GM08714 (cell line): ENCODE measurements around the gene PRKAA1.

ENCODE experiments used
- H3K4me3 ChIP-seq: fragments of 200-500 bp; sonication (Bioruptor generic); 2 replicates; pipeline ENCODE4 v1.5.1; 2014; ENCODE audit warnings: mild to moderate bottlenecking, low read length, inconsistent platforms
- ZNF274 ChIP-seq: IDR thresholded peaks from 2 replicates; pipeline ENCODE4 v1.6.1; 2012; ENCODE audit warnings: mild to moderate bottlenecking, low read depth, low read length

PRKAA1 gene

GRCh38 chr5:40798012-40798800, at the start of gene PRKAA1:
Gene PRKAA1 (minus strand): TSS chr5:40798374. CDS start chr5:40798189, 185 bp downstream.
- peak within 1 kb of the TSS; percentile 82 for H3K4me3 ChIP-seq
- no peak for TF ChIP-seq ZNF274

GRCh38 chr5:40847525-40847924, 49.4 kb upstream of the PRKAA1 start:
- no peak for TF ChIP-seq ZNF274
- no peak overlapping the region for H3K4me3 ChIP-seq

GRCh38 chr5:40846371-40846770, 48.2 kb upstream of the PRKAA1 start:
- no peak for TF ChIP-seq ZNF274
- H3K4me3 ChIP-seq = no peak overlapping the region

GRCh38 chr5:40844565-40844964, 46.4 kb upstream of the PRKAA1 start:
- TF ChIP-seq ZNF274 = no peak
- H3K4me3 ChIP-seq = no peak overlapping the region

- no peak overlapping the region; the same call in 1 of the 2 replicates for H3K4me3 ChIP-seq
These were observed 44.2 kb upstream of the PRKAA1 start for GRCh38 chr5:40842351-40842750.

GRCh38 chr5:40841068-40841805, 43.1 kb upstream of the PRKAA1 start, which contains the start of gene CARD6:
Gene CARD6 (plus strand): TSS chr5:40841367. CDS start chr5:40841383, 16 bp downstream.
- no peak for TF ChIP-seq ZNF274
- H3K4me3 ChIP-seq = peak within 1 kb of the TSS; percentile 91

More at GRCh38 chr5:40842351-40842750, 44.2 kb upstream of the PRKAA1 start:
- no peak for TF ChIP-seq ZNF274

GRCh38 chr5:40838086-40838485, 39.9 kb upstream of the PRKAA1 start:
- H3K4me3 ChIP-seq = no peak overlapping the region
- no peak for TF ChIP-seq ZNF274

GRCh38 chr5:40834849-40835787, 36.9 kb upstream of the PRKAA1 start, which contains the start of gene RPL37:
Gene RPL37 (minus strand): TSS chr5:40835222. CDS start chr5:40835185, 37 bp downstream.
- TF ChIP-seq ZNF274 = no peak
- peak within 1 kb of the TSS; percentile 99 for H3K4me3 ChIP-seq

GRCh38 chr5:40834391-40834848, 36.2 kb upstream of the PRKAA1 start:
- TF ChIP-seq ZNF274 = no peak
- H3K4me3 ChIP-seq = peak overlapping the region; percentile 99

- H3K4me3 ChIP-seq = peak overlapping the region; percentile 99
- no peak for TF ChIP-seq ZNF274
These were observed 35.6 kb upstream of the PRKAA1 start for GRCh38 chr5:40833712-40834229.

GRCh38 chr5:40832345-40832744, 34.2 kb upstream of the PRKAA1 start:
- peak overlapping the region; percentile 99; the same call in 1 of the 2 replicates for H3K4me3 ChIP-seq
- no peak for TF ChIP-seq ZNF274

GRCh38 chr5:40831346-40832210, 33.4 kb upstream of the PRKAA1 start:
- no peak overlapping the region for H3K4me3 ChIP-seq
- TF ChIP-seq ZNF274 = no peak
